LNCaP clone FGC (cell line): ENCODE data around the gene DLG1.

Experiments
- DNase-seq: peaks from one replicate; pipeline ENCODE4 v3.0.0-alpha.2; 2011; ENCODE audit warnings: low read depth
- H3K4me3 ChIP-seq: 2 replicates; pipeline ENCODE4 v1.5.1; 2011; ENCODE audit warnings: mild to moderate bottlenecking, low read depth, low read length, control low read depth
- CTCF ChIP-seq: IDR thresholded peaks from 2 replicates; pipeline ENCODE4 v1.5.1; 2012; ENCODE audit warnings: mild to moderate bottlenecking; ENCODE audit not compliant: control insufficient read depth, insufficient read depth; ENCODE audit errors: extremely low read depth

The DLG1 gene

GRCh38 chr3:197136744-197137143 lies 161.7 kb downstream of the DLG1 start:
- TF ChIP-seq CTCF: no peak
- H3K4me3 ChIP-seq: no peak overlapping the region
- DNase-seq: no peak

GRCh38 chr3:197135212-197135611 lies 163.2 kb downstream of the DLG1 start:
- no peak for DNase-seq
- TF ChIP-seq CTCF: no peak
- H3K4me3 ChIP-seq: no peak overlapping the region

- DNase-seq: no peak
- no peak overlapping the region for H3K4me3 ChIP-seq
- no peak for TF ChIP-seq CTCF
Measured at GRCh38 chr3:197132916-197133530, 165.4 kb downstream of the DLG1 start.

GRCh38 chr3:197125636-197126035 lies 172.8 kb downstream of the DLG1 start:
- no peak for TF ChIP-seq CTCF
- no peak for DNase-seq
- H3K4me3 ChIP-seq: no peak overlapping the region

GRCh38 chr3:197124713-197125112 lies 173.7 kb downstream of the DLG1 start:
- TF ChIP-seq CTCF: no peak
- DNase-seq: peak; percentile 35
- H3K4me3 ChIP-seq: no peak overlapping the region

- H3K4me3 ChIP-seq: no peak overlapping the region
- DNase-seq: no peak
- TF ChIP-seq CTCF: no peak
Measured at GRCh38 chr3:197122394-197122793, 176.0 kb downstream of the DLG1 start.

- peak; percentile 25 for DNase-seq
- no peak for TF ChIP-seq CTCF
- no peak overlapping the region for H3K4me3 ChIP-seq
Measured at GRCh38 chr3:197117114-197117513, 181.3 kb downstream of the DLG1 start.
